B cell (primary cell): Measurements from ENCODE around the gene LAT. TPM values are rescaled to one million over a fixed set of nuclear protein-coding genes. Genes with fewer than 3 reads are reported as not detected.

ENCODE experiments used
- ATAC-seq: fragments of 200-7000 bp; cut with Tn5 transposase; one replicate; pipeline ENCODE4 v1.10.0; 2021; ENCODE audit warnings: low read depth, mild to moderate bottlenecking, moderate number of reproducible peaks, moderate library complexity
- CTCF ChIA-PET: fragments of 350-600 bp; sonication (Branson Sonifier 250); formaldehyde crosslinking; loops from one replicate; lab custom pipeline; 2021; ENCODE audit warnings: antibody characterized with exemption, inconsistent platforms; lab: Charles Lee
- POLR2A ChIA-PET: fragments of 350-600 bp; sonication (Branson Sonifier 250); formaldehyde crosslinking; loops from one replicate; lab custom pipeline; 2021; ENCODE audit warnings: antibody characterized with exemption; lab: Charles Lee
- DNase-seq: peaks from one replicate; pipeline ENCODE4 v3.0.0; 2013
- H2AFZ ChIP-seq: 2 replicates; pipeline ENCODE4 v1.6.1; 2012; ENCODE audit warnings: mild to moderate bottlenecking, low read depth, low read length; ENCODE audit not compliant: insufficient read depth, poor library complexity, severe bottlenecking
- H3K27ac ChIP-seq, 2 donors: 1 replicate in 1 of 2; 2 replicates in 1 of 2; pipeline ENCODE4 v1.5.1; 2012 to 2013; ENCODE audit warnings: low read length in 2 of 2, mild to moderate bottlenecking in 2 of 2, moderate library complexity in 1 of 2
- H3K27me3 ChIP-seq, 4 experiments: fragments of 200-600 bp in 1 of 4; sonication (generic) in 1 of 4; replicated peaks in 1 of 4; 1 replicate in 2 of 4; 2 replicates in 2 of 4; pipeline versions ENCODE4 v1.6.1 to v1.7.0; 2013 to 2016; ENCODE audit warnings: low read length in 3 of 4, mild to moderate bottlenecking in 2 of 4, mixed read lengths in 1 of 4, moderate library complexity in 1 of 4; ENCODE audit not compliant: insufficient read depth in 4 of 4, control insufficient read depth in 3 of 4; ENCODE audit errors: control extremely low read depth in 1 of 4
- H3K36me3 ChIP-seq, 2 experiments: replicated peaks in 1 of 2; 1 replicate in 1 of 2; 2 replicates in 1 of 2; pipeline versions ENCODE4 v1.6.1 to v1.7.1; 2013; ENCODE audit warnings: low read length in 1 of 2; ENCODE audit not compliant: insufficient read depth in 2 of 2, control insufficient read depth in 1 of 2; ENCODE audit errors: control extremely low read depth in 1 of 2, extremely low read depth in 1 of 2
- H3K4me1 ChIP-seq, 2 donors: fragments of 200-600 bp in 1 of 2; sonication (generic) in 1 of 2; 1 replicate in 1 of 2; 2 replicates in 1 of 2; pipeline versions ENCODE4 v1.5.1 to v1.6.1; 2013 to 2017; ENCODE audit warnings: low read length in 2 of 2; ENCODE audit not compliant: control insufficient read depth in 2 of 2, insufficient read depth in 2 of 2
- H3K4me2 ChIP-seq: replicated peaks from 2 replicates; pipeline ENCODE3; 2012; ENCODE audit warnings: mild to moderate bottlenecking, low read depth, low read length; ENCODE audit not compliant: poor library complexity, severe bottlenecking
- H3K4me3 ChIP-seq, 5 experiments: fragments of 200-600 bp in 1 of 5; sonication (generic) in 1 of 5; 1 replicate in 3 of 5; 2 replicates in 2 of 5; pipeline versions ENCODE4 v1.5.1 to v1.7.0; 2011 to 2016; ENCODE audit warnings: low read length in 4 of 5, mild to moderate bottlenecking in 4 of 5, low read depth in 2 of 5, control low read depth in 1 of 5, moderate library complexity in 1 of 5; ENCODE audit not compliant: insufficient read depth in 1 of 5; ENCODE audit errors: control extremely low read depth in 1 of 5, extremely low read depth in 1 of 5
- H3K79me2 ChIP-seq: fragments of 200-600 bp; sonication (generic); one replicate; pipeline ENCODE4 v1.6.0; 2016; ENCODE audit warnings: low read length; ENCODE audit not compliant: control insufficient read depth, insufficient read depth
- H3K9ac ChIP-seq: fragments of 200-600 bp; sonication (generic); 2 replicates; pipeline ENCODE4 v1.6.1; 2017; ENCODE audit warnings: mild to moderate bottlenecking, low read length, moderate library complexity
- H3K9me3 ChIP-seq, 3 donors: one replicate each; pipeline versions ENCODE4 v1.6.1 to v1.7.1; 2013; ENCODE audit warnings: low read length in 2 of 3; ENCODE audit not compliant: control insufficient read depth in 2 of 3, insufficient read depth in 1 of 3; ENCODE audit errors: control extremely low read depth in 1 of 3
- H4K20me1 ChIP-seq: 2 replicates; pipeline ENCODE4 v1.6.0; 2012; ENCODE audit warnings: mild to moderate bottlenecking, low read length; ENCODE audit not compliant: insufficient read depth, control insufficient read depth, poor library complexity, severe bottlenecking
- H3K27ac Mint-ChIP-seq: one replicate; pipeline ENCODE4 v1.8.0; 2021; ENCODE audit warnings: mixed read lengths
- H3K27me3 Mint-ChIP-seq: one replicate; pipeline ENCODE4 v1.8.0; 2021; ENCODE audit warnings: mixed read lengths
- H3K4me1 Mint-ChIP-seq: one replicate; pipeline ENCODE4 v1.8.0; 2021; ENCODE audit warnings: mixed read lengths
- H3K4me3 Mint-ChIP-seq: one replicate; pipeline ENCODE4 v1.8.0; 2021; ENCODE audit warnings: mixed read lengths
- H3K9me3 Mint-ChIP-seq: one replicate; pipeline ENCODE4 v1.8.0; 2022; ENCODE audit warnings: mixed read lengths; ENCODE audit not compliant: insufficient read depth
- CTCF ChIP-seq: fragments of 200-600 bp; IDR thresholded peaks from one replicate; pipeline ENCODE4 v1.8.0; 2022; ENCODE audit warnings: antibody characterized with exemption, mild to moderate bottlenecking
- EZH2 ChIP-seq: IDR thresholded peaks from 2 replicates; pipeline ENCODE4 v1.6.1; 2012; ENCODE audit warnings: borderline replicate concordance, low read depth, mild to moderate bottlenecking, moderate library complexity, low read length; ENCODE audit not compliant: insufficient read depth, poor library complexity, severe bottlenecking
- WGBS: methylation state at CpG from one replicate; pipeline ENCODE4 v1.1.5; 2013; ENCODE audit warnings: missing lambda C conversion rate; ENCODE audit not compliant: insufficient coverage; 5-methylcytosine and 5-hydroxymethylcytosine counted together
- intact Hi-C: fragments of 100-400 bp; cut with micrococcal nuclease; formaldehyde crosslinking; loops from one replicate; pipeline ENCODE4 v1.10.0; 2022
- polyA plus RNA-seq: library from polyadenylated mRNA; depleted of rRNA; stranded (reverse); fragments of >200 nt; gene quantifications from 2 replicates; pipeline ENCODE4 v1.2.3, GENCODE V29; 2012
- total RNA-seq, 2 donors: library from RNA; stranded (reverse); fragments of 120-200 nt in 1 of 2; gene quantifications; 1 replicate in 1 of 2; 2 replicates in 1 of 2; pipeline versions ENCODE4 v1.2.3 to v1.2.4, GENCODE V29; 2013 to 2022

Gene LAT
- total and polyA plus RNA-seq, 2 donors (not counting 1 experiment from before 2014, with no cell fraction given): 10.6 to 12.2 TPM

DNA sequence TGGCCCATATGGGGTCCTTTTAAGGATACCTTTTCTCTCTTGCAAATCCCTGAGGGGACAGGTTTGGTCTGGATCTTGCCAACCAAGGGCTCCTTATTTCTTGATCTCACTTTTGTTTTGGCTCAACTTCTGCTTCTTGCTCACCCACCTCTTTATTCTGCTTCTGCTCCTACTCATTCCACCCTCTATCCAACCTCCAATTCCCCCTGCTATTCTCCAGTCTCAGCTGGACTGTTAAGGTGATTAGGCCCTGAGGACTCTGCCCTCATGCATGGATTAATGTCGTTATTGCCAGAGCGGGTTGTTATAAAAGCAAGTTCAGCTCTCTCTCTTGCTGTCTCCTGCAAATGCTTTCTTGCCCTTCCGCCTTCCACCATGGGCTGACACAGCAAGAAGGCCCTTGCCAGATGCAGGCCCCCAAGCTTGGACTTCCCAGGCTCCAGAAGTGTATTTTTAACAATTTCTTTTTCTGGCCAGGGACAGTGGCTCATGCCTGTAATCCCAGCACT, 29.8 kb downstream of the LAT start:
- Histone ChIP-seq H3K79me2 (no peaks in the 10 kb centered on the region), H3K27ac (no peak overlapping the region), H3K27me3 (no peaks in the 10 kb centered on the region), H4K20me1 (no peaks in the 10 kb centered on the region), H3K4me3 (no peak overlapping the region), H3K4me2 (no peak overlapping the region), H3K4me1 (no peaks in the 10 kb centered on the region), H2AFZ (no peak overlapping the region), H3K9ac (no peak overlapping the region), H3K9me3 (no peaks in the 10 kb centered on the region), H3K36me3 (no peaks in the 10 kb centered on the region)
- no peak overlapping the region for H3K27ac Mint-ChIP-seq
- no peaks in the 10 kb centered on the region for H3K9me3 Mint-ChIP-seq
- intact Hi-C loops: no loop called here
- TF ChIP-seq EZH2 (no peak), CTCF (no peak)
- CTCF ChIA-PET: no interaction called here
- ATAC-seq (no peak), DNase-seq (no peak)
- no peaks in the 10 kb centered on the region for H3K4me1 Mint-ChIP-seq
- 97% methylated on average over 3 of the region's 3 CpGs for WGBS
- POLR2A ChIA-PET: no interaction called here
- no peak overlapping the region for H3K4me3 Mint-ChIP-seq
- no peaks in the 10 kb centered on the region for H3K27me3 Mint-ChIP-seq

- H3K9ac ChIP-seq: no peak overlapping the region
- CTCF ChIA-PET: no interaction called here
- intact Hi-C loops: no loop called here
- no peak overlapping the region for H3K4me2 ChIP-seq
- H2AFZ ChIP-seq: no peak overlapping the region
- H3K79me2 ChIP-seq: no peaks in the 10 kb centered on the region
- Mint-ChIP-seq H3K4me1 (no peaks in the 10 kb centered on the region), H3K27ac (no peak overlapping the region), H3K4me3 (no peak overlapping the region), H3K9me3 (no peaks in the 10 kb centered on the region), H3K27me3 (peaks cover 23% of the 10 kb centered on the region)
- H3K4me3 ChIP-seq: no peak overlapping the region
- POLR2A ChIA-PET: no interaction called here
- no CpG with 5 or more reads among the region's 5 CpGs for WGBS
- H3K4me1 ChIP-seq: no peaks in the 10 kb centered on the region
- TF ChIP-seq EZH2 (no peak), CTCF (no peak)
- peaks cover 0 to 13% (median 2%) of the 10 kb centered on the region in 4 experiments for H3K27me3 ChIP-seq
- H3K36me3 ChIP-seq: no peaks in the 10 kb centered on the region
- H3K9me3 ChIP-seq: no peaks in the 10 kb centered on the region
- no peak for ATAC-seq
- no peaks in the 10 kb centered on the region for H4K20me1 ChIP-seq
- DNase-seq: no peak
- no peak overlapping the region for H3K27ac ChIP-seq
Observed at GRCh38 chr16:29022196-29022595, 37.3 kb downstream of the LAT start.
